Mesothelial cell of epicardium (in vitro differentiated cells): Measurements from ENCODE around the gene AKR1B1. TPM values are rescaled to one million over a fixed set of nuclear protein-coding genes. Genes with fewer than 3 reads are reported as not detected.
A peak's percentile ranks its signal among the peaks of the same experiment; 100 is the strongest.

Experiments
- DNase-seq, 2 experiments: peaks; one replicate each; pipeline ENCODE4 v3.0.0; 2021; ENCODE audit warnings: low spot score in 2 of 2; ENCODE audit not compliant: unreplicated experiment in 2 of 2
- H3K27ac Mint-ChIP-seq: 2 replicates; pipeline ENCODE4 v1.8.0; 2021; ENCODE audit warnings: mixed read lengths
- H3K27me3 Mint-ChIP-seq: 2 replicates; pipeline ENCODE4 v1.8.0; 2021; ENCODE audit warnings: low read depth, mixed read lengths
- H3K36me3 Mint-ChIP-seq: 2 replicates; pipeline ENCODE4 v1.8.0; 2021; ENCODE audit warnings: mixed read lengths
- H3K4me1 Mint-ChIP-seq: 2 replicates; pipeline ENCODE4 v1.8.0; 2021; ENCODE audit warnings: mixed read lengths
- H3K4me3 Mint-ChIP-seq: 2 replicates; pipeline ENCODE4 v1.8.0; 2021; ENCODE audit warnings: mild to moderate bottlenecking, moderate library complexity, mixed read lengths
- H3K9me3 Mint-ChIP-seq: 2 replicates; pipeline ENCODE4 v1.8.0; 2021; ENCODE audit warnings: mixed read lengths
- total RNA-seq: library from RNA; stranded (reverse); gene quantifications from 3 replicates; pipeline ENCODE4 v1.2.1, GENCODE V29; 2021
- TF ChIP-seq, protein P1 (sequence below): fragments of 200-600 bp; sonication (generic); IDR thresholded peaks from one replicate; pipeline ENCODE4 v1.5.0; 2021; ENCODE audit warnings: antibody characterized with exemption; ENCODE audit not compliant: unreplicated experiment

Gene AKR1B1
- total RNA-seq, 1 donor from 2014 or later: 91.9 TPM

DNA sequence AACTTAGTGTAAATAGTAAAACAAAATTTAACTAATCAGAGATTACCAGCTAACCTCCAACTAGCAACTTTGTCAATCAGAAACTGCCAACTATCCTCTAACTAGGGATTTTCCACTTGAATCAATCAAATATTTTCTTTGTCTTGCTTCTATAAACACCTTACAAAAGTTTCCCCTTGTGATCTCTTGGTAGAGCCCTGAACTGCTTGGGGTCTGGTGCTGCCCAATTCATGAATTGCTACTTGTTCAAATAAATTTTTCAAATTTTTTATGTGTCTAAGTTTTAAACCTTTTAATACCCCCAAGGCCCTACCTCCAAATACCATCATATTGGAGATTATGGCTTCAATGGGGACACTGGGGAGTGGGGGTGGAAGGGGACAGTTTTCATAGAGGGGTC, 24.0 kb upstream of the AKR1B1 start:
- peaks cover 6% of the 10 kb centered on the region for H3K9me3 Mint-ChIP-seq
- DNase-seq: no peak
- peaks cover 3% of the 10 kb centered on the region for H3K27me3 Mint-ChIP-seq
- no peak overlapping the region for H3K4me3 Mint-ChIP-seq
- peaks cover 19% of the 10 kb centered on the region for H3K4me1 Mint-ChIP-seq
- H3K27ac Mint-ChIP-seq: no peak overlapping the region
- TF ChIP-seq, protein P1, sequence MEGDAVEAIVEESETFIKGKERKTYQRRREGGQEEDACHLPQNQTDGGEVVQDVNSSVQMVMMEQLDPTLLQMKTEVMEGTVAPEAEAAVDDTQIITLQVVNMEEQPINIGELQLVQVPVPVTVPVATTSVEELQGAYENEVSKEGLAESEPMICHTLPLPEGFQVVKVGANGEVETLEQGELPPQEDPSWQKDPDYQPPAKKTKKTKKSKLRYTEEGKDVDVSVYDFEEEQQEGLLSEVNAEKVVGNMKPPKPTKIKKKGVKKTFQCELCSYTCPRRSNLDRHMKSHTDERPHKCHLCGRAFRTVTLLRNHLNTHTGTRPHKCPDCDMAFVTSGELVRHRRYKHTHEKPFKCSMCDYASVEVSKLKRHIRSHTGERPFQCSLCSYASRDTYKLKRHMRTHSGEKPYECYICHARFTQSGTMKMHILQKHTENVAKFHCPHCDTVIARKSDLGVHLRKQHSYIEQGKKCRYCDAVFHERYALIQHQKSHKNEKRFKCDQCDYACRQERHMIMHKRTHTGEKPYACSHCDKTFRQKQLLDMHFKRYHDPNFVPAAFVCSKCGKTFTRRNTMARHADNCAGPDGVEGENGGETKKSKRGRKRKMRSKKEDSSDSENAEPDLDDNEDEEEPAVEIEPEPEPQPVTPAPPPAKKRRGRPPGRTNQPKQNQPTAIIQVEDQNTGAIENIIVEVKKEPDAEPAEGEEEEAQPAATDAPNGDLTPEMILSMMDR: no peak
- H3K36me3 Mint-ChIP-seq: no peaks in the 10 kb centered on the region

DNA sequence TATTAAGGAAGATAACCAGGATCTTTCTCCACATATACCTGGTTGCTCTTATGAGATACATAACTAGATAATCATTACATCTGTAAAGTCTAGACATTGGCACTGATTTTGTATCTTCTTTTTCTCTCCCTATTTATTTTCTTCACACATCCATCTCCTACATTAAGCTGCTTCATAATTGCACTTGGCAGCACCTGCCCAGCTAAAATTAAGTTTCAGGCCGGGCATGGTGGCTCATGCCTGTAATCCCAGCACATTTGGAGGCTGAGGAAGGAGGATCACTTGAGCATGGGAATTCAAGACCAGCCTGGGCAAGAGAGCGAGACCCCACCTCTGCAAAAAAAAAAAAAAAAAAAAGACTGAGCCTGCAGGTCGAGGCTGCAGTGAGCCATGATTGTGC, 22.3 kb upstream of the AKR1B1 start:
- TF ChIP-seq, protein P1: no peak
- no peak for DNase-seq
- Mint-ChIP-seq H3K4me1 (peaks cover 19% of the 10 kb centered on the region), H3K4me3 (no peak overlapping the region), H3K9me3 (no peaks in the 10 kb centered on the region), H3K27me3 (no peaks in the 10 kb centered on the region), H3K36me3 (no peaks in the 10 kb centered on the region), H3K27ac (no peak overlapping the region)

DNA sequence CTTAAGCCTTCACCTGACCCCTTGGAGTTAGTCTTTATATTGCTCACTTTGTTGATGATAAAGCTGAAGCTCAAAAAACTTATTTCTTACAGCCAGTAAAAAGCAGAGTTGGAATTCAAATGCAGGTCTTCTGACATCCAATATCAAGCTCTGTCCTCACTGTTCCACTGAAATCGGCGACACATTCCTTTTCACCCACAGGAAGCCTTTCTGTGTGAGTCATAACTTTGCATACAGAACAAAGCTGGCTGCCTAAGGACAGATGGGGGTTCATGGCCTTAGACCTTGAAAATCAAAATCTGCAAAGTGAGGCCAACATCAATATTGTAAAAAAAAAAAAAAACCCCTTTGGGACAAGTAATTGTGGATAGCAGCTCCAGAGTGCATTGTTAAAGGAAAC, 21.8 kb upstream of the AKR1B1 start:
- no peak overlapping the region for H3K4me3 Mint-ChIP-seq
- peaks cover 19% of the 10 kb centered on the region for H3K4me1 Mint-ChIP-seq
- peak overlapping the region; percentile 58 for H3K27ac Mint-ChIP-seq
- no peaks in the 10 kb centered on the region for H3K27me3 Mint-ChIP-seq
- no peaks in the 10 kb centered on the region for H3K36me3 Mint-ChIP-seq
- H3K9me3 Mint-ChIP-seq: no peaks in the 10 kb centered on the region
- TF ChIP-seq, protein P1: no peak
- DNase-seq: no peak

DNA sequence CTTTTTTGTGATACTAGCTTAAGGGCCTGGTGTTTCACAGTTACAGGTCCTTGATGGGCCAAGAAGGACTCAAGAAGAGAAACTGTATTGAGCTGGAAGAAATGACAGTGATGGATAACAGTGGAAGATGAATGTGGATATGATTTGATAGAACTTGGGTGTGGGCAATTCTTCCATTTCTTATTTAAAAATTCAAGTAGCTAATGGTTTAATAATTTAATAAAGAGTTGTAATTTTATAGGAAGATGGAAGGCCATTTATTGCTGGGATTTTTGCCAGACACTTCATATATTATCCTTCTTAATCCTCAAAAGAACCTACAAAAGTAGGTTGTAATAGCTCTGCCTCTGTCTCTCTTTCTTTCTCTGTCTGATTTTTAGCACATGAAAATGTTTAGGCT, 21.3 kb upstream of the AKR1B1 start:
- Mint-ChIP-seq H3K4me1 (peaks cover 19% of the 10 kb centered on the region), H3K4me3 (no peak overlapping the region), H3K27me3 (no peaks in the 10 kb centered on the region), H3K27ac (peak overlapping the region; percentile 58), H3K36me3 (no peaks in the 10 kb centered on the region), H3K9me3 (no peaks in the 10 kb centered on the region)
- TF ChIP-seq, protein P1: no peak
- no peak for DNase-seq

DNA sequence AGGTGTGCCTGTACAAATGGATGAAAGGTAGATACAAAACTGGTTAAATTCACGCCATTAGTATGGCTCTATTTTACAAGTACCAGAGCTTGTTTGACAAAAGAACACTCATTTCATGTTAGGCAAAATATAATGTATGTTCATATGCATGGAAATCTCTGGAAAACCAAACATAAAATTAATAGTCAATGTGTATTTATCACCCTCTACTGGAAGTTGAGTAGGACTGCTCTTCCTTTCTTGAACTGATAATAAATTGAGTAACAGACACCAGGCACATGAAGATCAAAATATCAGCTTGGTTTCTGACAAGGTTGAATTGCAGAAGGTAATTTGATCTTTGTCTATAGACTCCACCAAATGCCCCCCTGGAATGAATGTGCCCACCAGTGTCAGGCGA, 19.8 kb upstream of the AKR1B1 start:
- H3K27me3 Mint-ChIP-seq: no peaks in the 10 kb centered on the region
- H3K9me3 Mint-ChIP-seq: peaks cover 5% of the 10 kb centered on the region
- DNase-seq: no peak
- TF ChIP-seq, protein P1: no peak
- no peaks in the 10 kb centered on the region for H3K36me3 Mint-ChIP-seq
- peaks cover 24% of the 10 kb centered on the region for H3K4me1 Mint-ChIP-seq
- no peak overlapping the region for H3K4me3 Mint-ChIP-seq
- H3K27ac Mint-ChIP-seq: no peak overlapping the region

DNA sequence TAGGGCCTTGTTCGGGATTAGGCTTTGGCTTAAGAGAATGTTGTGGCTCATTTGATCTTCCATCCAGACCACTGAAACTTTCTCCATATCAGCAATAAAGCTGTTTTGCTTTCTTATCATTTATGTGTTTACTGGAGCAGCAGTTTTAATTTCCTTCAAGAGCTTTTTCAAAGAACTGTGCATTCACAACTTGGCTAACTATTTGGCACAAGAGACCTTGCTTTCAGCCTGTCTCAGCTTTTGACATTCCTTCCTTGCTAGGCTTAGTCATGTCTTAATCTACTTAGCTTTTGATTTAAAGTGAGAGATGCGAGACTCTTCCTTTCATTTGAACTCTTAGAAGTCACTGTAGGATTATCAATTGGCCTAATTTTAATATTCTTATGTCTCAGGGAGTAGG, 19.1 kb upstream of the AKR1B1 start:
- Mint-ChIP-seq H3K4me3 (no peak overlapping the region), H3K27ac (peak overlapping the region; percentile 51), H3K27me3 (no peaks in the 10 kb centered on the region), H3K36me3 (no peaks in the 10 kb centered on the region), H3K9me3 (peaks cover 5% of the 10 kb centered on the region), H3K4me1 (peaks cover 25% of the 10 kb centered on the region)
- no peak for DNase-seq
- TF ChIP-seq, protein P1: no peak
